ENCODE data around the gene PPP1R3F. TPM values are rescaled to one million over a fixed set of nuclear protein-coding genes. Genes with fewer than 3 reads are reported as not detected.

Gene PPP1R3F
- total and polyA plus RNA-seq, 2 donors (not counting 1 experiment from before 2014, with no cell fraction given), result 3.7 to 10.2 TPM

- H3K4me2 ChIP-seq (replicated peaks; ENCODE audit: low read depth, low read length, poor library complexity, severe bottlenecking), result peak overlapping the region; percentile 77
- no peaks in the 10 kb centered on the region for H3K27me3 ChIP-seq (replicated peaks in 1 of 4; ENCODE audit: control extremely low read depth in 1 of 4, control insufficient read depth in 3 of 4, insufficient read depth in 4 of 4, low read length in 3 of 4)
- H3K4me3 Mint-ChIP-seq, result peak overlapping the region; percentile 84
- H3K9me3 Mint-ChIP-seq (ENCODE audit: insufficient read depth), result no peaks in the 10 kb centered on the region
- no peaks in the 10 kb centered on the region for H4K20me1 ChIP-seq (ENCODE audit: control insufficient read depth, insufficient read depth, low read length, poor library complexity, severe bottlenecking)
- H3K4me3 ChIP-seq (ENCODE audit: control extremely low read depth in 1 of 5, extremely low read depth in 1 of 5, insufficient read depth in 1 of 5, low read depth in 2 of 5, low read length in 4 of 5), result peak overlapping the region; percentile 25 to 64 (median 44)
- peak overlapping the region; percentile 93 for H3K27ac Mint-ChIP-seq
- POLR2A ChIA-PET, result no interaction called here
- CTCF ChIA-PET, result no interaction called here
- no peaks in the 10 kb centered on the region for H3K27me3 Mint-ChIP-seq
- peaks cover 19% of the 10 kb centered on the region for H3K4me1 Mint-ChIP-seq
- no peak for TF ChIP-seq CTCF (IDR thresholded peaks at IDR 0.05)
- no peak for TF ChIP-seq EZH2 (IDR thresholded peaks at IDR 0.05; ENCODE audit: borderline replicate concordance, insufficient read depth, low read depth, low read length, poor library complexity, severe bottlenecking)
- DNase-seq (peak; percentile 40), ATAC-seq (ENCODE audit: low read depth) (peak; percentile 47)
- no peaks in the 10 kb centered on the region for H3K79me2 ChIP-seq (ENCODE audit: control insufficient read depth, insufficient read depth, low read length)
- WGBS (ENCODE audit: insufficient coverage), result 100% methylated on average over 2 of the region's 15 CpGs
- H3K27ac ChIP-seq (ENCODE audit: low read length in 2 of 2), result peak overlapping the region; percentile 75 to 77
- no peaks in the 10 kb centered on the region for H3K36me3 ChIP-seq (replicated peaks in 1 of 2; ENCODE audit: control extremely low read depth in 1 of 2, control insufficient read depth in 1 of 2, extremely low read depth in 1 of 2, insufficient read depth in 2 of 2, low read length in 1 of 2)
- intact Hi-C loops (cut with micrococcal nuclease), result no loop called here
- H3K9me3 ChIP-seq (ENCODE audit: control extremely low read depth in 1 of 3, control insufficient read depth in 2 of 3, insufficient read depth in 1 of 3, low read length in 2 of 3), result peaks cover 0 to 5% (median 0%) of the 10 kb centered on the region in 3 donors
- peak overlapping the region; percentile 68 for H3K9ac ChIP-seq (ENCODE audit: low read length)
- peaks cover 11 to 20% of the 10 kb centered on the region in 2 donors for H3K4me1 ChIP-seq (ENCODE audit: control insufficient read depth in 2 of 2, insufficient read depth in 2 of 2, low read length in 2 of 2)
- H2AFZ ChIP-seq (ENCODE audit: insufficient read depth, low read depth, low read length, poor library complexity, severe bottlenecking), result peak overlapping the region; percentile 90
Observed at GRCh38 chrX:49308604-49309269, 39.1 kb downstream of the PPP1R3F start.

GRCh38 chrX:49309401-49309981, 39.9 kb downstream of the PPP1R3F start:
- H3K4me1 ChIP-seq (ENCODE audit: control insufficient read depth in 2 of 2, insufficient read depth in 2 of 2, low read length in 2 of 2), result peaks cover 11 to 20% of the 10 kb centered on the region in 2 donors
- TF ChIP-seq EZH2 (IDR thresholded peaks at IDR 0.05; ENCODE audit: borderline replicate concordance, insufficient read depth, low read depth, low read length, poor library complexity, severe bottlenecking) (no peak), CTCF (IDR thresholded peaks at IDR 0.05) (no peak)
- Mint-ChIP-seq H3K4me1 (peaks cover 19% of the 10 kb centered on the region), H3K27me3 (no peaks in the 10 kb centered on the region), H3K9me3 (ENCODE audit: insufficient read depth) (no peaks in the 10 kb centered on the region), H3K4me3 (peak overlapping the region; percentile 84), H3K27ac (peak overlapping the region; percentile 93)
- H3K9me3 ChIP-seq (ENCODE audit: control extremely low read depth in 1 of 3, control insufficient read depth in 2 of 3, insufficient read depth in 1 of 3, low read length in 2 of 3), result peaks cover 0 to 5% (median 0%) of the 10 kb centered on the region in 3 donors
- H2AFZ ChIP-seq (ENCODE audit: insufficient read depth, low read depth, low read length, poor library complexity, severe bottlenecking), result peak overlapping the region; percentile 90
- ChIA-PET POLR2A (interaction anchor here (0.6 to 1.0 kb wide), 2 partner anchors 40 to 115 kb away, joined by 3 to 7 read pairs; partner anchors contain the start of gene PPP1R3F), CTCF (interaction anchor here (0.7 kb wide), 1 partner anchor 18 kb away, joined by 3 read pairs; no protein-coding TSS in a partner anchor)
- ATAC-seq (ENCODE audit: low read depth) (peak; percentile 36), DNase-seq (peak; percentile 40)
- no peaks in the 10 kb centered on the region for H3K27me3 ChIP-seq (replicated peaks in 1 of 4; ENCODE audit: control extremely low read depth in 1 of 4, control insufficient read depth in 3 of 4, insufficient read depth in 4 of 4, low read length in 3 of 4)
- H3K36me3 ChIP-seq (replicated peaks in 1 of 2; ENCODE audit: control extremely low read depth in 1 of 2, control insufficient read depth in 1 of 2, extremely low read depth in 1 of 2, insufficient read depth in 2 of 2, low read length in 1 of 2), result no peaks in the 10 kb centered on the region
- peak overlapping the region; percentile 68 for H3K9ac ChIP-seq (ENCODE audit: low read length)
- no peaks in the 10 kb centered on the region for H4K20me1 ChIP-seq (ENCODE audit: control insufficient read depth, insufficient read depth, low read length, poor library complexity, severe bottlenecking)
- no CpG with 5 or more reads among the region's 8 CpGs for WGBS (ENCODE audit: insufficient coverage)
- H3K4me2 ChIP-seq (replicated peaks; ENCODE audit: low read depth, low read length, poor library complexity, severe bottlenecking), result peak overlapping the region; percentile 77
- H3K27ac ChIP-seq (ENCODE audit: low read length in 2 of 2), result peak overlapping the region; percentile 75 to 77
- H3K4me3 ChIP-seq (ENCODE audit: control extremely low read depth in 1 of 5, extremely low read depth in 1 of 5, insufficient read depth in 1 of 5, low read depth in 2 of 5, low read length in 4 of 5), result peak overlapping the region; percentile 25 to 64 (median 44)
- intact Hi-C loops (cut with micrococcal nuclease), result no loop called here
- no peaks in the 10 kb centered on the region for H3K79me2 ChIP-seq (ENCODE audit: control insufficient read depth, insufficient read depth, low read length)

Measured in B cell (primary cell).